HTR-8/SVneo (cell line): ENCODE results near the gene RFPL4AL1.

ENCODE experiments used
- DNase-seq: peaks from one replicate; pipeline ENCODE4 v3.0.0; 2011; ENCODE audit warnings: low spot score, mixed read lengths; ENCODE audit not compliant: insufficient read length
- FAIRE-seq: peaks from 2 replicates; lab custom pipeline; 2011; peaks lifted over from hg19 to GRCh38; lab: Jason Lieb, UNC

RFPL4AL1 gene

GRCh38 chr19:55820037-55820436, 51.1 kb downstream of the RFPL4AL1 start:
- DNase-seq (no peak), FAIRE-seq (no peak)
